Suprapubic skin (tissue), 4 donors: ENCODE measurements around the gene TMEM163. TPM values are rescaled to one million over a fixed set of nuclear protein-coding genes. Genes with fewer than 3 reads are reported as not detected.
"Not testable (repeated sequence)": the region's sequence is repeated elsewhere in the genome, so short reads cannot be mapped to it uniquely, and the experiment has no call there.

Experiments
- DNase-seq, 2 donors: peaks; one replicate each; pipeline ENCODE4 v3.0.0-alpha.2; 2019; ENCODE audit warnings: low spot score in 2 of 2
- H3K27ac ChIP-seq: fragments of 200-600 bp; sonication (generic); one replicate; pipeline ENCODE4 v1.5.1; 2019
- H3K27me3 ChIP-seq: fragments of 200-600 bp; sonication (generic); one replicate; pipeline ENCODE4 v1.5.1; 2019
- H3K36me3 ChIP-seq: fragments of 200-600 bp; sonication (generic); one replicate; pipeline ENCODE4 v1.5.1; 2019
- H3K4me1 ChIP-seq: fragments of 200-600 bp; sonication (generic); one replicate; pipeline ENCODE4 v1.5.1; 2019
- H3K4me3 ChIP-seq: fragments of 200-600 bp; sonication (generic); one replicate; pipeline ENCODE4 v1.5.1; 2019; ENCODE audit warnings: mild to moderate bottlenecking
- H3K9me3 ChIP-seq: fragments of 200-600 bp; sonication (generic); one replicate; pipeline ENCODE4 v1.5.1; 2019
- CTCF ChIP-seq, 2 donors: fragments of 200-600 bp in 1 of 2; fragments of 450-650 bp in 1 of 2; sonication (generic) in 1 of 2; IDR thresholded peaks; one replicate each; pipeline ENCODE4 v1.5.1; 2016 to 2019; ENCODE audit warnings: antibody characterized with exemption in 2 of 2, mild to moderate bottlenecking in 1 of 2, moderate library complexity in 1 of 2
- EP300 ChIP-seq: sonication (generic); formaldehyde crosslinking; IDR thresholded peaks from one replicate; pipeline ENCODE4 v1.6.1; 2017; ENCODE audit warnings: antibody characterized with exemption
- POLR2A ChIP-seq, 2 donors: fragments of 450-650 bp; IDR thresholded peaks; one replicate each; pipeline ENCODE4 v1.6.1; 2017; ENCODE audit warnings: antibody characterized with exemption in 2 of 2, mild to moderate bottlenecking in 2 of 2, moderate library complexity in 2 of 2
- POLR2AphosphoS5 ChIP-seq, 3 donors: sonication (generic); formaldehyde crosslinking; IDR thresholded peaks; one replicate each; pipeline ENCODE4 v1.6.1; 2017; ENCODE audit warnings: antibody characterized with exemption in 3 of 3
- WGBS: methylation state at CpG from one replicate; pipeline ENCODE4 v1.1.5; 2018; 5-methylcytosine and 5-hydroxymethylcytosine counted together
- total RNA-seq, 4 donors: library from RNA; depleted of rRNA; stranded (reverse); fragments of >200 nt; gene quantifications; one replicate each; pipeline ENCODE4 v1.1.0, GENCODE V29; 2016

TMEM163 gene
- total RNA-seq, 4 donors from 2014 or later = 0.23 to 0.72 TPM; not detected in 2

- H3K36me3 ChIP-seq = no peaks in the 10 kb centered on the region
- TF ChIP-seq POLR2AphosphoS5 (IDR thresholded peaks at IDR 0.05) (no peak), POLR2A (IDR thresholded peaks at IDR 0.05) (no peak), EP300 (no peak), CTCF (IDR thresholded peaks at IDR 0.05) (no peak)
- H3K4me3 ChIP-seq = no peak overlapping the region
- 55% methylated on average over 4 of the region's 4 CpGs for WGBS
- no peak overlapping the region for H3K27ac ChIP-seq
- H3K9me3 ChIP-seq = no peaks in the 10 kb centered on the region
- DNase-seq = no peak
- peaks cover 9% of the 10 kb centered on the region for H3K27me3 ChIP-seq
- H3K4me1 ChIP-seq = no peaks in the 10 kb centered on the region
Measured at GRCh38 chr2:134727385-134727784, 8.6 kb upstream of the TMEM163 start.

- H3K27ac ChIP-seq = no peak overlapping the region
- H3K4me3 ChIP-seq = no peak overlapping the region
- no peaks in the 10 kb centered on the region for H3K9me3 ChIP-seq
- H3K27me3 ChIP-seq = peaks cover 13% of the 10 kb centered on the region
- TF ChIP-seq POLR2AphosphoS5 (IDR thresholded peaks at IDR 0.05) (no peak), EP300 (no peak), CTCF (IDR thresholded peaks at IDR 0.05) (no peak)
- H3K36me3 ChIP-seq = no peaks in the 10 kb centered on the region
- no peaks in the 10 kb centered on the region for H3K4me1 ChIP-seq
- DNase-seq = no peak
Measured at GRCh38 chr2:134726645-134727044, 7.8 kb upstream of the TMEM163 start.

- Histone ChIP-seq H3K9me3 (no peaks in the 10 kb centered on the region), H3K27me3 (peaks cover 21% of the 10 kb centered on the region), H3K27ac (no peak overlapping the region), H3K4me1 (no peaks in the 10 kb centered on the region), H3K4me3 (no peak overlapping the region), H3K36me3 (no peaks in the 10 kb centered on the region)
- TF ChIP-seq POLR2AphosphoS5 (IDR thresholded peaks at IDR 0.05) (no peak), EP300 (no peak), POLR2A (IDR thresholded peaks at IDR 0.05) (no peak), CTCF (IDR thresholded peaks at IDR 0.05) (no peak)
- no peak for DNase-seq
Measured at GRCh38 chr2:134725876-134726275, 7.1 kb upstream of the TMEM163 start.

- Histone ChIP-seq H3K9me3 (no peaks in the 10 kb centered on the region), H3K4me3 (no peak overlapping the region), H3K36me3 (no peaks in the 10 kb centered on the region), H3K27me3 (peaks cover 36% of the 10 kb centered on the region), H3K4me1 (no peaks in the 10 kb centered on the region), H3K27ac (no peak overlapping the region)
- WGBS = 90% methylated on average over 1 of the region's 1 CpG
- DNase-seq = no peak
- no peak for TF ChIP-seq POLR2A (IDR thresholded peaks at IDR 0.05)
- TF ChIP-seq POLR2AphosphoS5 (IDR thresholded peaks at IDR 0.05) = no peak
- TF ChIP-seq CTCF (IDR thresholded peaks at IDR 0.05) = no peak
- TF ChIP-seq EP300 = no peak
Measured at GRCh38 chr2:134724341-134724740, 5.5 kb upstream of the TMEM163 start.

GRCh38 chr2:134723742-134724141, 4.9 kb upstream of the TMEM163 start:
- 88% methylated on average over 2 of the region's 2 CpGs for WGBS
- not testable (repeated sequence) for H3K4me3 ChIP-seq, H3K4me1 ChIP-seq, H3K36me3 ChIP-seq, H3K9me3 ChIP-seq, DNase-seq, H3K27ac ChIP-seq
- H3K27me3 ChIP-seq = peaks cover 42% of the 10 kb centered on the region

- no peak overlapping the region for H3K4me3 ChIP-seq
- H3K4me1 ChIP-seq = peaks cover 15% of the 10 kb centered on the region
- peaks cover 52% of the 10 kb centered on the region for H3K27me3 ChIP-seq
- H3K36me3 ChIP-seq = no peaks in the 10 kb centered on the region
- TF ChIP-seq EP300 = no peak
- TF ChIP-seq POLR2AphosphoS5 (IDR thresholded peaks at IDR 0.05) = no peak
- no peak for TF ChIP-seq CTCF (IDR thresholded peaks at IDR 0.05)
- no peak for TF ChIP-seq POLR2A (IDR thresholded peaks at IDR 0.05)
- 65% methylated on average over 6 of the region's 6 CpGs for WGBS
- H3K9me3 ChIP-seq = no peaks in the 10 kb centered on the region
- DNase-seq = no peak
- no peak overlapping the region for H3K27ac ChIP-seq
Measured at GRCh38 chr2:134722728-134723127, 3.9 kb upstream of the TMEM163 start.
